Breast epithelium (tissue), 4 donors: ENCODE data around the gene USP34. TPM values are rescaled to one million over a fixed set of nuclear protein-coding genes. Genes with fewer than 3 reads are reported as not detected.

Experiments
- DNase-seq, 2 donors: peaks; one replicate each; pipeline ENCODE4 v3.0.0-alpha.2; 2019; ENCODE audit warnings: low spot score in 2 of 2
- H3K27ac ChIP-seq, 2 donors: fragments of 200-600 bp; sonication (generic) in 1 of 2; one replicate each; pipeline ENCODE4 v1.5.1; 2016 to 2019; ENCODE audit warnings: mild to moderate bottlenecking in 1 of 2
- H3K27me3 ChIP-seq, 2 donors: fragments of 200-600 bp; sonication (generic) in 1 of 2; one replicate each; pipeline versions ENCODE4 v1.5.1 to v1.6.0; 2017 to 2019; ENCODE audit warnings: control low read depth in 1 of 2, mild to moderate bottlenecking in 1 of 2
- H3K36me3 ChIP-seq: fragments of 200-600 bp; one replicate; pipeline ENCODE4 v1.5.1; 2019
- H3K4me1 ChIP-seq, 2 donors: fragments of 200-600 bp; sonication (generic); one replicate each; pipeline ENCODE4 v1.5.1; 2016 to 2019; ENCODE audit warnings: control low read depth in 1 of 2
- H3K4me3 ChIP-seq, 3 donors: fragments of 200-600 bp; sonication (generic); 1 replicate in 2 of 3; 2 replicates in 1 of 3; pipeline ENCODE4 v1.5.1; 2016 to 2019; ENCODE audit warnings: mild to moderate bottlenecking in 3 of 3, moderate library complexity in 2 of 3
- H3K9me3 ChIP-seq, 2 donors: fragments of 200-600 bp; sonication (generic) in 1 of 2; one replicate each; pipeline ENCODE4 v1.5.1; 2016 to 2019; ENCODE audit warnings: control low read depth in 1 of 2
- POLR2A ChIP-seq: fragments of 450-650 bp; IDR thresholded peaks from one replicate; pipeline ENCODE4 v1.6.1; 2016; ENCODE audit warnings: antibody characterized with exemption, mild to moderate bottlenecking, moderate library complexity
- POLR2AphosphoS5 ChIP-seq, 3 donors: sonication (generic); formaldehyde crosslinking; IDR thresholded peaks; one replicate each; pipeline ENCODE4 v1.6.1; 2017; ENCODE audit warnings: antibody characterized with exemption in 3 of 3
- intact Hi-C: fragments of 100-400 bp; cut with DNase I; formaldehyde crosslinking; loops from one replicate; pipeline ENCODE4 v1.15.1; 2023; ENCODE audit warnings: low total_unique reads
- total RNA-seq, 3 donors: library from RNA; depleted of rRNA; stranded (reverse); fragments of >200 nt; gene quantifications; one replicate each; pipeline ENCODE4 v1.1.0, GENCODE V29; 2016
- TF ChIP-seq, protein P1 (sequence below), 3 donors: fragments of 450-650 bp; IDR thresholded peaks; one replicate each; pipeline ENCODE4 v1.5.1; 2016 to 2017; ENCODE audit warnings: antibody characterized with exemption in 3 of 3, mild to moderate bottlenecking in 3 of 3, moderate library complexity in 3 of 3

The USP34 gene
- total RNA-seq, 3 donors from 2014 or later = 148 to 260 (median 189) TPM

- intact Hi-C loops = loop anchor here (2.0 kb wide), 1 partner anchor 39 kb away; no protein-coding TSS in a partner anchor
- H3K36me3 ChIP-seq = no peaks in the 10 kb centered on the region
Measured at GRCh38 chr2:61353909-61354308, 117.0 kb downstream of the USP34 start.

DNA sequence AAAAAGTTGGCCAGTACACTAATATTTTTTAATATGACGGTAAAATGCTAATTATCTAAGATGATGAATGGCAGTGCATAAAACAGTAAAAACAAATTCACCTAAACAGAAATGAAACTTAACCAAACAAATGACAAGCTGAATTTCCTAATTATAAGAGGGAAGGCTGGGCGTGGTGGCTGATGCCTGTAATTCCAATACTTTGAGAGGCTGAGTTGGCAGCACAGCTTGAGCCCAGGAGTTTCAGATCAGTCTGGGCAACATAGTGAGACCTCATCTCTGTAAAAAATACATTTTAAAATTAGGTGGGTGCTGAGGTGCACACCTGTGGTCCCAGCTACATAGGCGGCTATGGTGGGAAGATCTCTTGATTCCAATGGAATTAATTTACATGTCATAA is 120.1 kb downstream of the USP34 start:
- intact Hi-C loops = no loop called here
- Histone ChIP-seq H3K36me3 (no peaks in the 10 kb centered on the region), H3K27me3 (no peaks in the 10 kb centered on the region), H3K4me3 (no peak overlapping the region), H3K27ac (no peak overlapping the region), H3K4me1 (no peaks in the 10 kb centered on the region), H3K9me3 (peaks cover 8 to 14% of the 10 kb centered on the region in 2 donors)
- DNase-seq = no peak
- TF ChIP-seq POLR2AphosphoS5 (IDR thresholded peaks at IDR 0.05) (no peak), POLR2A (no peak)
- TF ChIP-seq, protein P1, sequence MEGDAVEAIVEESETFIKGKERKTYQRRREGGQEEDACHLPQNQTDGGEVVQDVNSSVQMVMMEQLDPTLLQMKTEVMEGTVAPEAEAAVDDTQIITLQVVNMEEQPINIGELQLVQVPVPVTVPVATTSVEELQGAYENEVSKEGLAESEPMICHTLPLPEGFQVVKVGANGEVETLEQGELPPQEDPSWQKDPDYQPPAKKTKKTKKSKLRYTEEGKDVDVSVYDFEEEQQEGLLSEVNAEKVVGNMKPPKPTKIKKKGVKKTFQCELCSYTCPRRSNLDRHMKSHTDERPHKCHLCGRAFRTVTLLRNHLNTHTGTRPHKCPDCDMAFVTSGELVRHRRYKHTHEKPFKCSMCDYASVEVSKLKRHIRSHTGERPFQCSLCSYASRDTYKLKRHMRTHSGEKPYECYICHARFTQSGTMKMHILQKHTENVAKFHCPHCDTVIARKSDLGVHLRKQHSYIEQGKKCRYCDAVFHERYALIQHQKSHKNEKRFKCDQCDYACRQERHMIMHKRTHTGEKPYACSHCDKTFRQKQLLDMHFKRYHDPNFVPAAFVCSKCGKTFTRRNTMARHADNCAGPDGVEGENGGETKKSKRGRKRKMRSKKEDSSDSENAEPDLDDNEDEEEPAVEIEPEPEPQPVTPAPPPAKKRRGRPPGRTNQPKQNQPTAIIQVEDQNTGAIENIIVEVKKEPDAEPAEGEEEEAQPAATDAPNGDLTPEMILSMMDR (IDR thresholded peaks at IDR 0.05) = no peak

More at GRCh38 chr2:61353909-61354308, 117.0 kb downstream of the USP34 start:
- Histone ChIP-seq H3K9me3 (peaks cover 8 to 14% of the 10 kb centered on the region in 2 donors), H3K27ac (no peak overlapping the region), H3K4me1 (no peaks in the 10 kb centered on the region), H3K27me3 (no peaks in the 10 kb centered on the region), H3K4me3 (no peak overlapping the region)
- no peak for TF ChIP-seq POLR2AphosphoS5 (IDR thresholded peaks at IDR 0.05)
- TF ChIP-seq POLR2A = no peak
- TF ChIP-seq, protein P1 (IDR thresholded peaks at IDR 0.05) = no peak
- no peak for DNase-seq

- Histone ChIP-seq H3K4me1 (no peaks in the 10 kb centered on the region), H3K9me3 (no peaks in the 10 kb centered on the region), H3K4me3 (no peak overlapping the region), H3K36me3 (peaks cover under 1% of the 10 kb centered on the region), H3K27me3 (no peaks in the 10 kb centered on the region), H3K27ac (no peak overlapping the region)
- TF ChIP-seq, protein P1 (IDR thresholded peaks at IDR 0.05) = no peak
- TF ChIP-seq POLR2AphosphoS5 (IDR thresholded peaks at IDR 0.05) (no peak), POLR2A (no peak)
- no peak for DNase-seq
- intact Hi-C loops = no loop called here
Measured at GRCh38 chr2:61343141-61343540, 127.7 kb downstream of the USP34 start.

GRCh38 chr2:61340242-61340641 is 130.6 kb downstream of the USP34 start:
- Histone ChIP-seq H3K9me3 (no peaks in the 10 kb centered on the region), H3K4me1 (no peaks in the 10 kb centered on the region), H3K36me3 (peaks cover 4% of the 10 kb centered on the region), H3K27ac (no peak overlapping the region), H3K27me3 (no peaks in the 10 kb centered on the region), H3K4me3 (no peak overlapping the region)
- intact Hi-C loops = no loop called here
- TF ChIP-seq POLR2A (no peak), POLR2AphosphoS5 (IDR thresholded peaks at IDR 0.05) (no peak)
- TF ChIP-seq, protein P1 (IDR thresholded peaks at IDR 0.05) = no peak
- DNase-seq = no peak

- Histone ChIP-seq H3K36me3 (peaks cover 4% of the 10 kb centered on the region), H3K4me3 (no peak overlapping the region), H3K4me1 (no peaks in the 10 kb centered on the region), H3K9me3 (no peaks in the 10 kb centered on the region), H3K27me3 (no peaks in the 10 kb centered on the region), H3K27ac (no peak overlapping the region)
- TF ChIP-seq POLR2AphosphoS5 (IDR thresholded peaks at IDR 0.05) (no peak), POLR2A (no peak)
- TF ChIP-seq, protein P1 (IDR thresholded peaks at IDR 0.05) = no peak
- DNase-seq = no peak
- intact Hi-C loops = no loop called here
Measured at GRCh38 chr2:61338447-61338846, 132.4 kb downstream of the USP34 start.
